Mammary epithelial cell (primary cell): ENCODE measurements around the gene UBE3C.

Source experiments
- EZH2 ChIP-seq: IDR thresholded peaks from 2 replicates; pipeline ENCODE4 v1.6.1; 2012; ENCODE audit warnings: low read length, inconsistent platforms, borderline replicate concordance
- TF ChIP-seq, protein P1 (sequence below), 2 donors: IDR thresholded peaks in 1 of 2; conservative IDR thresholded peaks in 1 of 2; 2 replicates each; pipeline ENCODE4 v1.5.1; 2011 to 2012; ENCODE audit warnings: inconsistent platforms in 2 of 2, low read length in 2 of 2, mild to moderate bottlenecking in 2 of 2, control low read depth in 1 of 2, low read depth in 1 of 2; ENCODE audit not compliant: insufficient read depth in 1 of 2; ENCODE audit errors: extremely low read depth in 1 of 2

DNA sequence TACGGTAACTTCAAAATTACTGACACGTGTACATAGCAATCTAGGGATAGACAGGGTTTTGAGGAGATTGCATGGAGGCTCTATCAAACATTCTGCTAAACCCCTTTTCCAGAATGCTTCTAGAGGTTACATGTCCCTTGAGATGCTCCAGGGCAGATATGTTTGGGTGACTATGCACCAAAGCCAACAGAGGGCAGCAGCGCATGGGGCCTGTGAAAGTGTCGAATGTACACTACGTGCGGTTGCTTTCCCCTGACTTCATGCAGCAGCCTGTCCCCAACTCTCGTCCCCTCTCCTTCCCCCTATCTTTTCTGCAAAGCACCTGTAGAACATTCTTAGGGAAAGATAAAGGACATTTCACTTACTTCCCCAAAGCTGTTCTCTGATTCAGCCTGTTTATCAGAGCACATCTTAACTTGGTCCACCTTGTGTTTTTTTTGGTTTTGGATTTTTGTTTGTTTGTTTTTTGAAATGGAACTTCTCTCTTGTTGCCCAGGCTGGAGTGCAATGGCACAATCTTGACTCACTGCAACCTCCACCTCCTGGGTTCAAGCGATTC is 90.2 kb downstream of the UBE3C start:
- TF ChIP-seq EZH2, result no peak
- TF ChIP-seq, protein P1, sequence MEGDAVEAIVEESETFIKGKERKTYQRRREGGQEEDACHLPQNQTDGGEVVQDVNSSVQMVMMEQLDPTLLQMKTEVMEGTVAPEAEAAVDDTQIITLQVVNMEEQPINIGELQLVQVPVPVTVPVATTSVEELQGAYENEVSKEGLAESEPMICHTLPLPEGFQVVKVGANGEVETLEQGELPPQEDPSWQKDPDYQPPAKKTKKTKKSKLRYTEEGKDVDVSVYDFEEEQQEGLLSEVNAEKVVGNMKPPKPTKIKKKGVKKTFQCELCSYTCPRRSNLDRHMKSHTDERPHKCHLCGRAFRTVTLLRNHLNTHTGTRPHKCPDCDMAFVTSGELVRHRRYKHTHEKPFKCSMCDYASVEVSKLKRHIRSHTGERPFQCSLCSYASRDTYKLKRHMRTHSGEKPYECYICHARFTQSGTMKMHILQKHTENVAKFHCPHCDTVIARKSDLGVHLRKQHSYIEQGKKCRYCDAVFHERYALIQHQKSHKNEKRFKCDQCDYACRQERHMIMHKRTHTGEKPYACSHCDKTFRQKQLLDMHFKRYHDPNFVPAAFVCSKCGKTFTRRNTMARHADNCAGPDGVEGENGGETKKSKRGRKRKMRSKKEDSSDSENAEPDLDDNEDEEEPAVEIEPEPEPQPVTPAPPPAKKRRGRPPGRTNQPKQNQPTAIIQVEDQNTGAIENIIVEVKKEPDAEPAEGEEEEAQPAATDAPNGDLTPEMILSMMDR (conservative IDR thresholded peaks at IDR 0.05 in 1 of 2, IDR thresholded peaks at IDR 0.05 in 1 of 2; ENCODE audit: extremely low read depth in 1 of 2, insufficient read depth in 1 of 2, low read depth in 1 of 2, low read length in 2 of 2), result peak; percentile 32 to 51
